Measurements from ENCODE around the gene RNF20.

GRCh38 chr9:101605547-101605946 is 71.9 kb downstream of the RNF20 start:
- TF ChIP-seq EP300 (IDR thresholded peaks at IDR 0.05): no peak
- TF ChIP-seq, protein P1, sequence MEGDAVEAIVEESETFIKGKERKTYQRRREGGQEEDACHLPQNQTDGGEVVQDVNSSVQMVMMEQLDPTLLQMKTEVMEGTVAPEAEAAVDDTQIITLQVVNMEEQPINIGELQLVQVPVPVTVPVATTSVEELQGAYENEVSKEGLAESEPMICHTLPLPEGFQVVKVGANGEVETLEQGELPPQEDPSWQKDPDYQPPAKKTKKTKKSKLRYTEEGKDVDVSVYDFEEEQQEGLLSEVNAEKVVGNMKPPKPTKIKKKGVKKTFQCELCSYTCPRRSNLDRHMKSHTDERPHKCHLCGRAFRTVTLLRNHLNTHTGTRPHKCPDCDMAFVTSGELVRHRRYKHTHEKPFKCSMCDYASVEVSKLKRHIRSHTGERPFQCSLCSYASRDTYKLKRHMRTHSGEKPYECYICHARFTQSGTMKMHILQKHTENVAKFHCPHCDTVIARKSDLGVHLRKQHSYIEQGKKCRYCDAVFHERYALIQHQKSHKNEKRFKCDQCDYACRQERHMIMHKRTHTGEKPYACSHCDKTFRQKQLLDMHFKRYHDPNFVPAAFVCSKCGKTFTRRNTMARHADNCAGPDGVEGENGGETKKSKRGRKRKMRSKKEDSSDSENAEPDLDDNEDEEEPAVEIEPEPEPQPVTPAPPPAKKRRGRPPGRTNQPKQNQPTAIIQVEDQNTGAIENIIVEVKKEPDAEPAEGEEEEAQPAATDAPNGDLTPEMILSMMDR (IDR thresholded peaks at IDR 0.05): no peak
- TF ChIP-seq POLR2A (IDR thresholded peaks at IDR 0.05): no peak
